Right atrium auricular region (tissue), 2 donors: ENCODE measurements around the gene SPAG9. TPM values are rescaled to one million over a fixed set of nuclear protein-coding genes. Genes with fewer than 3 reads are reported as not detected.
"Not testable (repeated sequence)": the region's sequence is repeated elsewhere in the genome, so short reads cannot be mapped to it uniquely, and the experiment has no call there.

Experiments used
- DNase-seq: peaks from one replicate; pipeline ENCODE4 v3.0.0-alpha.2; 2019; ENCODE audit warnings: low spot score
- H3K27ac ChIP-seq, 2 donors: fragments of 200-600 bp; sonication (generic); 1 replicate in 1 of 2; 2 replicates in 1 of 2; pipeline ENCODE4 v1.5.1; 2016 to 2019
- H3K27me3 ChIP-seq, 2 donors: fragments of 200-600 bp; sonication (generic); one replicate each; pipeline versions ENCODE4 v1.5.1 to v1.6.0; 2017 to 2019
- H3K36me3 ChIP-seq: fragments of 200-600 bp; sonication (generic); one replicate; pipeline ENCODE4 v1.5.1; 2016
- H3K4me1 ChIP-seq, 2 donors: fragments of 200-600 bp; sonication (generic); one replicate each; pipeline versions ENCODE4 v1.5.1 to v1.6.0; 2017 to 2019
- H3K4me3 ChIP-seq, 2 donors: fragments of 200-600 bp; sonication (generic); 1 replicate in 1 of 2; 2 replicates in 1 of 2; pipeline ENCODE4 v1.5.1; 2017 to 2019; ENCODE audit warnings: mild to moderate bottlenecking in 1 of 2, moderate library complexity in 1 of 2
- H3K9me3 ChIP-seq, 2 donors: fragments of 200-600 bp; sonication (generic); one replicate each; pipeline ENCODE4 v1.5.1; 2019
- total RNA-seq, 2 donors: library from RNA; depleted of rRNA; stranded (reverse); fragments of >200 nt; gene quantifications; one replicate each; pipeline ENCODE4 v1.1.0, GENCODE V29; 2016
- TF ChIP-seq, protein P1 (sequence below), 2 donors: fragments of 200-600 bp; sonication (generic); IDR thresholded peaks; one replicate each; pipeline ENCODE4 v1.5.1; 2019; ENCODE audit warnings: antibody characterized with exemption in 2 of 2

Gene SPAG9
- total RNA-seq, 2 donors from 2014 or later: 56.4 to 56.5 TPM

DNA sequence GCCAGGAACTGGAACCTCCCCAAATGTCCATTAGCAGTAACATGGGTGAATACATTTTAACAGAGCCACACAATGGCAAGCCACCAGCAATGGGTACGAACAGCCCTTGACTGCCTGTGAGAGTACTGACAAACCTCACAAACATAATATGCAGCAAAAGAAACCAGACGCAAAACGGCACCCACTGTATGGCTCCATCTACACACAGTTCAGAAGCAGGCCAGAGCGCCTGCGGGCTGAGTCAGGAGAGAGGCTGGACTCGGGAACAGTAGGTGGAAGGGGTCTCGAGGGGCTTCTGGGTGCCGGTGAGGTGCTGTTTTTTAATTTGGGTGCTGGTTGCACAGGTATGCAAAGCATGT is 177.1 kb downstream of the SPAG9 start:
- H3K4me1 ChIP-seq: peaks cover 0 to 30% of the 10 kb centered on the region in 2 donors
- peak overlapping the region in 1 of 2 donors; percentile 52 for H3K4me3 ChIP-seq
- TF ChIP-seq, protein P1, sequence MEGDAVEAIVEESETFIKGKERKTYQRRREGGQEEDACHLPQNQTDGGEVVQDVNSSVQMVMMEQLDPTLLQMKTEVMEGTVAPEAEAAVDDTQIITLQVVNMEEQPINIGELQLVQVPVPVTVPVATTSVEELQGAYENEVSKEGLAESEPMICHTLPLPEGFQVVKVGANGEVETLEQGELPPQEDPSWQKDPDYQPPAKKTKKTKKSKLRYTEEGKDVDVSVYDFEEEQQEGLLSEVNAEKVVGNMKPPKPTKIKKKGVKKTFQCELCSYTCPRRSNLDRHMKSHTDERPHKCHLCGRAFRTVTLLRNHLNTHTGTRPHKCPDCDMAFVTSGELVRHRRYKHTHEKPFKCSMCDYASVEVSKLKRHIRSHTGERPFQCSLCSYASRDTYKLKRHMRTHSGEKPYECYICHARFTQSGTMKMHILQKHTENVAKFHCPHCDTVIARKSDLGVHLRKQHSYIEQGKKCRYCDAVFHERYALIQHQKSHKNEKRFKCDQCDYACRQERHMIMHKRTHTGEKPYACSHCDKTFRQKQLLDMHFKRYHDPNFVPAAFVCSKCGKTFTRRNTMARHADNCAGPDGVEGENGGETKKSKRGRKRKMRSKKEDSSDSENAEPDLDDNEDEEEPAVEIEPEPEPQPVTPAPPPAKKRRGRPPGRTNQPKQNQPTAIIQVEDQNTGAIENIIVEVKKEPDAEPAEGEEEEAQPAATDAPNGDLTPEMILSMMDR (IDR thresholded peaks at IDR 0.05): no peak
- no peak for DNase-seq
- peak overlapping the region; percentile 85 to 89 for H3K27ac ChIP-seq
- H3K27me3 ChIP-seq: no peaks in the 10 kb centered on the region
- H3K9me3 ChIP-seq: no peaks in the 10 kb centered on the region
- H3K36me3 ChIP-seq: no peaks in the 10 kb centered on the region

DNA sequence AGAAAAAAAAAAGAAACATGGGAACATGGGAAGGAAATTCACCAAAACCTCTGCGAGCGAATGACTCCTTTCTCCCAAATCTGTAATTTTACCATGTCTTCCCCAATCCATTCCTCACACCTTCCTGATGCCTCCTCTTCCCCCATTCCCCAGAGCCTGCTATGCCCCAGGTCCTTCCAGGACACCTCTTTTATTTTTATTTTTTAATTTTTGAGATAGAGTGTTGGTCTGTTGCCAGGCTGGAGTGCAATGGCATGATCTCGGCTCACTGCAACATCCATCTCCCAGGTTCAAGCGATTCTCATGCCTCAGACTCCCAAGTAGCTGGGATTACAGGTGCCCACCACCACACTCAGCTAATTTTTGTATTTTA is 179.0 kb downstream of the SPAG9 start:
- not testable (repeated sequence) for H3K9me3 ChIP-seq, DNase-seq, H3K27me3 ChIP-seq, H3K27ac ChIP-seq, H3K36me3 ChIP-seq, H3K4me3 ChIP-seq
- peaks cover 0 to 23% of the 10 kb centered on the region in 2 donors for H3K4me1 ChIP-seq

DNA sequence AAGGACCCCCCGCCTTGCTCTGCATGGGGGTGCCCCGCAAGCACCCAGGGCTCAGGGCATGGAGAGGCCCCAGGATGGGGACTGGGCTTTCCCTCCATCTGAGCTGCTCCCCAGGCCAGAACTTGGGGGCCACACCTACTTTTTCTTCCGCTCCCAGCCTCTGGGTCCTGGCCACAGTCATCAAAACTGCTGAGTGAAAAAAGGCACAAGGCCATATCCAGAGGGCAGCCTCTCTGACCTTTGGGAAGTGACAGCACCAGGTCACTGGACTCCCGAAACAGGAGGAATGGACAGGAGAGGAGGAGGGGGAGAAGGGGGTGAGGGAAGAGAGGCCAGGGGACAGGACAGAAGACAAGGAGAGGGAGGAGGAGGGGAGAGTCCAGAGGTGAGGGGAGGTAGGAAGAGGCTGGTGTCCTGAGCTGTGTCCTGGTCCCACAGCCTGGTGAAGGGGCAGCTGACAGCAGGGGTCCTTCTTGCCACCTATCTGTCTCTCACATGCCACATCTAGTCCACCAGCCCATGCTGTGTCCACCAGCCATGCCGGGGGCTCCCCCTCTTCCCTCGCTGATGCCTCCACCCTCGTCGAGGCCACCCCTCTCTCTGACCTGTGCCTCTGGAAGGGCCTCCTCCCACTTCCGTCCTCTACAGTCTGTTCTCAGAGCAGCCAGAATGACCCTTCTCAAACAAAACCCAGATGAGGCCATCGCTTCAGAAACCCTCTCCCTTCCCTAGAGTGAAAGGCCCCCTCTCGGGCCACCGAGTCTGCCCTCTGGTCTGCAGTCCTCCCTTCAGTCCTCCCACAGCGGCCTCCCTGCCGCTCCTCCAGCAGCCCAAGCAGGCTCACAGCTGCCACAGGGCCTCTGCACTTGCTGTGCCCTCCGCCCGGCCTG is 180.6 kb downstream of the SPAG9 start:
- no peak overlapping the region for H3K4me3 ChIP-seq
- no peak for DNase-seq
- H3K27ac ChIP-seq: no peak overlapping the region
- H3K4me1 ChIP-seq: peaks cover 0 to 31% of the 10 kb centered on the region in 2 donors
- H3K36me3 ChIP-seq: no peaks in the 10 kb centered on the region
- TF ChIP-seq, protein P1 (IDR thresholded peaks at IDR 0.05): no peak
- no peaks in the 10 kb centered on the region for H3K27me3 ChIP-seq
- no peaks in the 10 kb centered on the region for H3K9me3 ChIP-seq

DNA sequence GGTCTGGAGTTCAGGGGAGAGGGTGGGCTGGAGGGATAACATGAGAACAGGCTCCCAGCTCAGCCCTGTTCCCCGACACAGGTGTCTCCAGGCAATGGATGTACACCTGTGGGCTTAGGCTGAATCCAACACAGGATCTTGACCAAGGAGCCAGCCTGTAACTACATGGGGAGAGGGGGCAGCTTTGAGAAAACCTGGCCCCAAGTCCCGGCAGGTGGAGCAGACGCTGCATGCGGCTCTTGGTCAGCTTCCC is 181.2 kb downstream of the SPAG9 start:
- H3K4me3 ChIP-seq: no peak overlapping the region
- H3K27me3 ChIP-seq: no peaks in the 10 kb centered on the region
- H3K27ac ChIP-seq: no peak overlapping the region
- H3K36me3 ChIP-seq: no peaks in the 10 kb centered on the region
- no peak for DNase-seq
- H3K9me3 ChIP-seq: no peaks in the 10 kb centered on the region
- TF ChIP-seq, protein P1 (IDR thresholded peaks at IDR 0.05): no peak
- H3K4me1 ChIP-seq: peaks cover 0 to 28% of the 10 kb centered on the region in 2 donors

DNA sequence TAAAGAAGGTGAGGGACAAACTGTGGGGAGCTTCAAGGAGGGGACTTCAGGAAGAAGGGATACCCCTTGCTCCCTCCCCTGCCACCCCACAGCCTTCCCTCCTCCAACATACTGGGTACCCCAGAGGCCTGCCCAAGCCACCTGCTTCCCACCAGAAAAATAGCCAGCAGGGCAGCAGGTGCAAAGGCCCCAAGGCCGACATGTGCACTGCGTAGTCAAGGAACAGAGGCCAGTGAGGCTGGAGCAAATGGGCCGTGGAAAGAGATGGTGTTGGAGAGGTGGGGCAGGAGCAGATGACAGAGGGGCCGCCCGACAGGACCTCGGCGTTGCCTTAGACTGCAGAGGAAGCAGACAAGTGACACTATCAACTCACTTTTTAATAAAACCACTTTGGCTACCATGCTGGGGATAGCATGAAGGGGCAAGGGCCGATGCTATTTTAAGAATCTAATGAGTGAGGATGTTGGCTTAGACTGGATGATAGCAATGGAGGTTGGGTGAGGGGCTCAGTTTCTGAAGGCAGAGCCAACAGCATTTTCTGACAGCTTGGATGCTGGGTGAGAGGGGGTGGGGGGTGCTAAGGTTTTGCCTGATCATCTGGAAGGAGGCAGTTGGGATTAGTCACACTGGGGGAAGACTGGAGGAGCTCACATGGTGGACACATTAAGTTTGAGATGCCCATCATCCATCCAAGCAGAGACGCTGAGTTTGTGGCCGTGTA is 181.7 kb downstream of the SPAG9 start:
- Histone ChIP-seq H3K4me3 (no peak overlapping the region), H3K4me1 (peaks cover 0 to 23% of the 10 kb centered on the region in 2 donors), H3K27me3 (no peaks in the 10 kb centered on the region), H3K27ac (no peak overlapping the region), H3K36me3 (no peaks in the 10 kb centered on the region), H3K9me3 (no peaks in the 10 kb centered on the region)
- no peak for DNase-seq
- TF ChIP-seq, protein P1 (IDR thresholded peaks at IDR 0.05): no peak

DNA sequence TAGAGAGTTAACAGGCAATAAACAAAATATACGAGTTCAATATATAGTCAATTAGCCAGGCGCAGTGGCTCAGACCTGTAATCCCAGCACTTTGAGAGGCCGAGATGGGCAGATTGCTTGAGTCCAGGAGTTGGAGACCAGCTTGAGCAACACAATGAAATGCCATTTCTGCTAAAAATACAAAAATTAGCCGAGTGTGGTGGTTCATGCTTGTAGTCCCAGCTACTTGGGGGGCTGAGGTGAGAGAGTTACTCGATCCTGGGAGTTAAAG is 184.7 kb downstream of the SPAG9 start:
- TF ChIP-seq, protein P1 (IDR thresholded peaks at IDR 0.05): no peak
- Histone ChIP-seq H3K4me3 (no peak overlapping the region), H3K27ac (peak overlapping the region in 1 of 2 donors; percentile 54), H3K9me3 (no peaks in the 10 kb centered on the region), H3K4me1 (peaks cover 0 to 32% of the 10 kb centered on the region in 2 donors), H3K36me3 (no peaks in the 10 kb centered on the region), H3K27me3 (no peaks in the 10 kb centered on the region)
- no peak for DNase-seq
